H1 (cell line): ENCODE data around the gene GNG12. TPM values are rescaled to one million over a fixed set of nuclear protein-coding genes. Genes with fewer than 3 reads are reported as not detected.

ENCODE experiments used
- CTCF ChIA-PET: fragments of 300-600 bp; sonication (Branson Sonifier 250); formaldehyde crosslinking; loops from one replicate; lab custom pipeline; 2021; ENCODE audit not compliant: partially characterized antibody; lab: Charles Lee
- POLR2A ChIA-PET: fragments of 300-600 bp; sonication (Branson Sonifier 250); formaldehyde crosslinking; loops from one replicate; lab custom pipeline; 2021; ENCODE audit warnings: inconsistent platforms; ENCODE audit not compliant: partially characterized antibody; lab: Charles Lee
- DNase-seq, 2 experiments: peaks; one replicate each; pipeline versions ENCODE4 v3.0.0 to v3.0.0-alpha.2; 2010 to 2022; ENCODE audit warnings: low spot score in 2 of 2, low read depth in 1 of 2, mixed read lengths in 1 of 2
- FAIRE-seq: peaks from 2 replicates; lab custom pipeline; 2011; peaks lifted over from hg19 to GRCh38; lab: Jason Lieb, UNC
- H2AFZ ChIP-seq: 2 replicates; pipeline ENCODE4 v1.8.1; 2012; ENCODE audit warnings: low read length, inconsistent platforms
- H2AK5ac ChIP-seq: 2 replicates; pipeline ENCODE4 v1.6.1; 2013; ENCODE audit warnings: low read depth, low read length
- H2BK120ac ChIP-seq: replicated peaks from 2 replicates; pipeline ENCODE3; 2013; ENCODE audit warnings: low read depth, low read length, inconsistent platforms
- H2BK12ac ChIP-seq: 2 replicates; pipeline ENCODE4 v1.6.1; 2013; ENCODE audit warnings: low read depth, low read length
- H2BK15ac ChIP-seq: 2 replicates; pipeline ENCODE4 v1.6.1; 2013; ENCODE audit warnings: low read length
- H2BK20ac ChIP-seq: 2 replicates; pipeline ENCODE4 v1.6.1; 2013; ENCODE audit warnings: low read length
- H2BK5ac ChIP-seq: 2 replicates; pipeline ENCODE4 v1.6.1; 2013; ENCODE audit warnings: low read depth, low read length
- H3K14ac ChIP-seq: 2 replicates; pipeline ENCODE4 v1.6.1; 2013; ENCODE audit warnings: inconsistent platforms; ENCODE audit not compliant: insufficient read length
- H3K18ac ChIP-seq: 2 replicates; pipeline ENCODE4 v1.6.1; 2013; ENCODE audit warnings: low read length; ENCODE audit errors: extremely low read depth
- H3K23ac ChIP-seq: 2 replicates; pipeline ENCODE4 v1.6.1; 2013; ENCODE audit warnings: inconsistent platforms; ENCODE audit not compliant: insufficient read length
- H3K23me2 ChIP-seq: 2 replicates; pipeline ENCODE4 v1.6.1; 2013; ENCODE audit warnings: low read depth, low read length
- H3K27ac ChIP-seq: 2 replicates; pipeline ENCODE4 v1.6.1; 2011; ENCODE audit warnings: low read depth, low read length, inconsistent platforms
- H3K27me3 ChIP-seq, 4 experiments: replicated peaks in 1 of 4; 1 replicate in 1 of 4; 2 replicates in 3 of 4; pipeline versions ENCODE4 v1.6.1 to v1.8.1; 2011 to 2013; ENCODE audit warnings: low read length in 3 of 4, mild to moderate bottlenecking in 3 of 4, inconsistent platforms in 2 of 4, mixed read lengths in 2 of 4, moderate library complexity in 1 of 4; ENCODE audit not compliant: control insufficient read depth in 3 of 4, insufficient read depth in 3 of 4; ENCODE audit errors: extremely low read depth in 1 of 4
- H3K36me3 ChIP-seq, 4 experiments: 2 replicates each; pipeline versions ENCODE4 v1.6.1 to v1.8.1; 2011 to 2013; ENCODE audit warnings: mild to moderate bottlenecking in 4 of 4, low read length in 3 of 4, moderate library complexity in 2 of 4, control low read depth in 1 of 4, inconsistent platforms in 1 of 4; ENCODE audit not compliant: insufficient read depth in 4 of 4, control insufficient read depth in 2 of 4
- H3K4ac ChIP-seq: replicated peaks from 2 replicates; pipeline ENCODE3; 2013; ENCODE audit warnings: low read length, low read depth, mixed read lengths, inconsistent platforms; ENCODE audit not compliant: insufficient read length
- H3K4me1 ChIP-seq, 4 experiments: replicated peaks in 1 of 4; 1 replicate in 1 of 4; 2 replicates in 3 of 4; pipeline versions ENCODE4 v1.6.1 to v1.8.1; 2011 to 2013; ENCODE audit warnings: low read length in 3 of 4, inconsistent platforms in 2 of 4, mixed read lengths in 1 of 4; ENCODE audit not compliant: insufficient read depth in 4 of 4, control insufficient read depth in 3 of 4
- H3K4me2 ChIP-seq, 2 experiments: 2 replicates each; pipeline versions ENCODE4 v1.6.1 to v1.8.1; 2011 to 2013; ENCODE audit warnings: low read depth in 2 of 2, low read length in 2 of 2, control low read depth in 1 of 2, inconsistent platforms in 1 of 2, mild to moderate bottlenecking in 1 of 2; ENCODE audit not compliant: insufficient read depth in 1 of 2
- H3K4me3 ChIP-seq, 4 experiments: fragments of 200-600, 300-600 bp in 1 of 4; sonication (generic), shearing (Covaris generic), sonication (Bioruptor Twin) in 1 of 4; 2 replicates each; pipeline versions ENCODE4 v1.5.1 to v1.8.1; 2011 to 2016; ENCODE audit warnings: low read length in 4 of 4, low read depth in 3 of 4, control low read depth in 2 of 4, inconsistent platforms in 2 of 4, mild to moderate bottlenecking in 2 of 4, mixed read lengths in 1 of 4, moderate library complexity in 1 of 4; ENCODE audit not compliant: insufficient read depth in 2 of 4; ENCODE audit errors: extremely low read depth in 1 of 4
- H3K56ac ChIP-seq: replicated peaks from 2 replicates; pipeline ENCODE3; 2013; ENCODE audit warnings: low read depth, mild to moderate bottlenecking, mixed read lengths, low read length, inconsistent platforms; ENCODE audit not compliant: insufficient read length
- H3K79me1 ChIP-seq: 2 replicates; pipeline ENCODE4 v1.6.1; 2013; ENCODE audit warnings: low read depth, low read length, control low read depth
- H3K79me2 ChIP-seq, 2 experiments: 2 replicates each; pipeline versions ENCODE4 v1.6.1 to v1.8.1; 2012 to 2013; ENCODE audit warnings: low read length in 2 of 2, mild to moderate bottlenecking in 2 of 2, inconsistent platforms in 1 of 2; ENCODE audit not compliant: insufficient read depth in 2 of 2, control insufficient read depth in 1 of 2
- H3K9ac ChIP-seq, 4 experiments: replicated peaks in 1 of 4; 1 replicate in 1 of 4; 2 replicates in 3 of 4; pipeline versions ENCODE4 v1.6.1 to v1.8.1; 2011 to 2013; ENCODE audit warnings: low read depth in 3 of 4, low read length in 3 of 4, control low read depth in 2 of 4, mild to moderate bottlenecking in 2 of 4, moderate library complexity in 2 of 4, inconsistent platforms in 1 of 4; ENCODE audit errors: extremely low read depth in 1 of 4
- H3K9me3 ChIP-seq, 2 experiments: 2 replicates each; pipeline versions ENCODE4 v1.6.1 to v1.8.1; 2012 to 2013; ENCODE audit warnings: mild to moderate bottlenecking in 2 of 2, moderate library complexity in 2 of 2, control low read depth in 1 of 2, inconsistent platforms in 1 of 2, low read depth in 1 of 2, low read length in 1 of 2, mixed read lengths in 1 of 2; ENCODE audit not compliant: insufficient read depth in 2 of 2
- H4K20me1 ChIP-seq, 2 experiments: replicated peaks in 1 of 2; 2 replicates each; pipeline versions ENCODE3 to v1.8.1; 2011 to 2013; ENCODE audit warnings: inconsistent platforms in 2 of 2, low read length in 2 of 2, mild to moderate bottlenecking in 1 of 2; ENCODE audit not compliant: insufficient read depth in 2 of 2, control insufficient read depth in 1 of 2
- H4K5ac ChIP-seq: 2 replicates; pipeline ENCODE4 v1.6.1; 2013; ENCODE audit warnings: low read length, low read depth, mixed read lengths, inconsistent platforms; ENCODE audit not compliant: insufficient read length
- H4K8ac ChIP-seq: 2 replicates; pipeline ENCODE4 v1.8.0; 2013; ENCODE audit warnings: mild to moderate bottlenecking, moderate library complexity, low read length, inconsistent platforms; ENCODE audit not compliant: insufficient read depth; ENCODE audit errors: extremely low read depth
- H4K91ac ChIP-seq: replicated peaks from 2 replicates; pipeline ENCODE3; 2013; ENCODE audit warnings: low read length, mixed read lengths, inconsistent platforms; ENCODE audit not compliant: insufficient read length
- ASH2L ChIP-seq: fragments of 200-600, 300-600 bp; sonication (generic); IDR thresholded peaks from one replicate; pipeline ENCODE4 v1.7.1; 2017; ENCODE audit warnings: low read length
- CHD1 ChIP-seq: IDR thresholded peaks from 2 replicates; pipeline ENCODE4 v1.6.1; 2012; ENCODE audit warnings: low read depth, low read length, improper control_type of control experiment
- CREB1 ChIP-seq: IDR thresholded peaks from 2 replicates; pipeline ENCODE4 v1.6.1; 2012; ENCODE audit warnings: inconsistent platforms
- CTBP2 ChIP-seq: IDR thresholded peaks from 2 replicates; pipeline ENCODE4 v1.7.0; 2011; ENCODE audit warnings: borderline replicate concordance, mild to moderate bottlenecking, moderate library complexity, mixed read lengths, low read length; ENCODE audit not compliant: insufficient read depth, insufficient read length
- E2F6 ChIP-seq: IDR thresholded peaks from 2 replicates; pipeline ENCODE4 v1.6.1; 2012; ENCODE audit warnings: inconsistent platforms
- EP300 ChIP-seq, 2 experiments: IDR thresholded peaks; 1 replicate in 1 of 2; 2 replicates in 1 of 2; pipeline ENCODE4 v1.6.1; 2011 to 2012; ENCODE audit warnings: low read depth in 2 of 2, low read length in 2 of 2, mild to moderate bottlenecking in 2 of 2, borderline replicate concordance in 1 of 2, inconsistent platforms in 1 of 2, moderate library complexity in 1 of 2
- GABPA ChIP-seq: IDR thresholded peaks from 2 replicates; pipeline ENCODE4 v1.6.1; 2011; ENCODE audit warnings: mild to moderate bottlenecking, low read length, moderate library complexity, borderline replicate concordance; ENCODE audit not compliant: insufficient read depth
- HDAC6 ChIP-seq: IDR thresholded peaks from one replicate; pipeline ENCODE4 v1.7.1; 2012; ENCODE audit warnings: low read depth, mild to moderate bottlenecking, inconsistent platforms, low read length, moderate library complexity
- MAFK ChIP-seq: IDR thresholded peaks from 2 replicates; pipeline ENCODE4 v1.6.1; 2012; ENCODE audit warnings: low read depth, mild to moderate bottlenecking, improper control_type of control experiment, low read length
- SIX5 ChIP-seq: IDR thresholded peaks from 2 replicates; pipeline ENCODE4 v1.6.1; 2011; ENCODE audit warnings: mild to moderate bottlenecking, low read depth, low read length
- USF2 ChIP-seq: IDR thresholded peaks from 2 replicates; pipeline ENCODE4 v1.6.1; 2011; ENCODE audit warnings: low read length, improper control_type of control experiment
- YY1 ChIP-seq: IDR thresholded peaks from 2 replicates; pipeline ENCODE4 v1.6.1; 2011; ENCODE audit warnings: low read depth, mild to moderate bottlenecking, low read length
- WGBS, 2 experiments: shearing (Covaris generic) in 1 of 2; methylation state at CpG; one replicate each; pipeline versions ENCODE4 v1.1.6 to v1.1.7; 2013 to 2015; ENCODE audit warnings: low lambda C conversion rate in 2 of 2, mixed read lengths in 2 of 2, inconsistent platforms in 1 of 2, low coverage in 1 of 2, missing lambda C conversion rate in 1 of 2; ENCODE audit not compliant: insufficient replicate concordance in 2 of 2, insufficient coverage in 1 of 2, insufficient read length in 1 of 2; ENCODE audit errors: extremely low coverage in 1 of 2, missing lambda C conversion rate in 1 of 2; 5-methylcytosine and 5-hydroxymethylcytosine counted together
- polyA plus RNA-seq, 7 experiments: library from polyadenylated mRNA; depleted of rRNA in 3 of 7; stranded (reverse) in 5 of 7; unstranded in 2 of 7; fragments of >200 nt in 5 of 7; fragments of 200-250 nt in 2 of 7; gene quantifications; 1 replicate in 5 of 7; 2 replicates in 1 of 7; 4 replicates in 1 of 7; pipeline versions ENCODE4 v1.2.1 to v1.2.3, GENCODE V29; 2011 to 2013; ENCODE audit warnings: missing spikeins in 2 of 7, mixed read lengths in 2 of 7
- total RNA-seq: library from RNA; stranded (reverse); fragmentation: NEBNext Ultra II Directional; extraction: Animal tissue kit (Norgen Biotek cat#: 25700); gene quantifications from 2 replicates; pipeline ENCODE4 v1.2.1, GENCODE V29; 2021

The GNG12 gene
- total and polyA plus RNA-seq, 2 of the 8 experiments (the other 6 are each of a cell fraction or from before 2014, with no cell fraction given): 11.4 to 35.8 TPM

- 0 out of 4 replicates have a peak, but pooled peaks cover 0 to 4% of the 10 kb centered on the region in 2 experiments for H3K79me2 ChIP-seq
- no peak overlapping the region for H3K4me3 ChIP-seq
- no peaks in the 10 kb centered on the region for H4K20me1 ChIP-seq
- H3K23me2 ChIP-seq: no peaks in the 10 kb centered on the region
- no peak overlapping the region for H3K14ac ChIP-seq
- H4K5ac ChIP-seq: no peak overlapping the region
- no peak overlapping the region for H2BK15ac ChIP-seq
- no peak overlapping the region for H3K27ac ChIP-seq
- H2AFZ ChIP-seq: no peak overlapping the region
- no peaks in the 10 kb centered on the region for H3K36me3 ChIP-seq
- no peak overlapping the region for H2BK20ac ChIP-seq
- 80% methylated on average over 1 of the region's 1 CpG; no CpG with 5 or more reads in 1 of the 2 experiments for WGBS, 2 experiments
- H3K4ac ChIP-seq: no peak overlapping the region
- H3K4me1 ChIP-seq: peaks cover 0 to 6% (median 0%) of the 10 kb centered on the region in 4 experiments; a peak in 3 of 7 replicates
- H2BK12ac ChIP-seq: no peak overlapping the region
- no peak overlapping the region for H3K4me2 ChIP-seq
- DNase-seq (no peak), FAIRE-seq (no peak)
- POLR2A ChIA-PET: interaction anchor here (0.9 kb wide), 1 partner anchor 14 kb away, joined by 3 read pairs; no protein-coding TSS in a partner anchor
- H3K23ac ChIP-seq: no peak overlapping the region
- no peak overlapping the region for H2BK120ac ChIP-seq
- no peak overlapping the region for H4K8ac ChIP-seq
- H3K9me3 ChIP-seq: no peaks in the 10 kb centered on the region
- H2BK5ac ChIP-seq: no peak overlapping the region
- H3K9ac ChIP-seq: no peak overlapping the region
- no peaks in the 10 kb centered on the region; the same call in 1 of the 2 replicates for H3K79me1 ChIP-seq
- H2AK5ac ChIP-seq: no peak overlapping the region
- H3K18ac ChIP-seq: no peak overlapping the region; the same call in 1 of the 2 replicates
- H3K56ac ChIP-seq: no peak overlapping the region
- CTCF ChIA-PET: interaction anchor here (1.0 to 1.2 kb wide), 2 partner anchors 64 to 186 kb away, joined by 3 read pairs; no protein-coding TSS in a partner anchor
- H4K91ac ChIP-seq: no peak overlapping the region
- H3K27me3 ChIP-seq: no peaks in the 10 kb centered on the region
- TF ChIP-seq EP300 (IDR thresholded peaks at IDR 0.05; ENCODE audit: borderline replicate concordance in 1 of 2, low read depth in 2 of 2, low read length in 2 of 2) (no peak), ASH2L (no peak), E2F6 (no peak), MAFK (no peak), GABPA (no peak), CTBP2 (no peak), HDAC6 (no peak), CHD1 (no peak), USF2 (no peak), YY1 (no peak), CREB1 (no peak), SIX5 (no peak)
Measured at GRCh38 chr1:67824766-67825165, 8.5 kb downstream of the GNG12 start.
